Activated CD4-positive, alpha-beta T cell treated with anti-CD3 and anti-CD28 coated beads, Interleukin-2, amount 50 U/mL, for 48 hours (primary cell): ENCODE measurements around the gene TERT.
"Not testable (repeated sequence)": the region's sequence is repeated elsewhere in the genome, so short reads cannot be mapped to it uniquely, and the experiment has no call there.

Experiments
- DNase-seq, 2 experiments: peaks; one replicate each; pipeline ENCODE4 v3.0.0-alpha.2; 2020

Gene TERT

DNA sequence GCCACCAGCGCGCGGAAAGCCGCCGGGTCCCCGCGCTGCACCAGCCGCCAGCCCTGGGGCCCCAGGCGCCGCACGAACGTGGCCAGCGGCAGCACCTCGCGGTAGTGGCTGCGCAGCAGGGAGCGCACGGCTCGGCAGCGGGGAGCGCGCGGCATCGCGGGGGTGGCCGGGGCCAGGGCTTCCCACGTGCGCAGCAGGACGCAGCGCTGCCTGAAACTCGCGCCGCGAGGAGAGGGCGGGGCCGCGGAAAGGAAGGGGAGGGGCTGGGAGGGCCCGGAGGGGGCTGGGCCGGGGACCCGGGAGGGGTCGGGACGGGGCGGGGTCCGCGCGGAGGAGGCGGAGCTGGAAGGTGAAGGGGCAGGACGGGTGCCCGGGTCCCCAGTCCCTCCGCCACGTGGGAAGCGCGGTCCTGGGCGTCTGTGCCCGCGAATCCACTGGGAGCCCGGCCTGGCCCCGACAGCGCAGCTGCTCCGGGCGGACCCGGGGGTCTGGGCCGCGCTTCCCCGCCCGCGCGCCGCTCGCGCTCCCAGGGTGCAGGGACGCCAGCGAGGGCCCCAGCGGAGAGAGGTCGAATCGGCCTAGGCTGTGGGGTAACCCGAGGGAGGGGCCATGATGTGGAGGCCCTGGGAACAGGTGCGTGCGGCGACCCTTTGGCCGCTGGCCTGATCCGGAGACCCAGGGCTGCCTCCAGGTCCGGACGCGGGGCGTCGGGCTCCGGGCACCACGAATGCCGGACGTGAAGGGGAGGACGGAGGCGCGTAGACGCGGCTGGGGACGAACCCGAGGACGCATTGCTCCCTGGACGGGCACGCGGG, at the start of gene TERT:
TSS of gene TERT (minus strand) at position 234 of the 815 bp plus-strand sequence. CDS start at position 155, 79 bp downstream.
- peak; percentile 90 for DNase-seq

DNA sequence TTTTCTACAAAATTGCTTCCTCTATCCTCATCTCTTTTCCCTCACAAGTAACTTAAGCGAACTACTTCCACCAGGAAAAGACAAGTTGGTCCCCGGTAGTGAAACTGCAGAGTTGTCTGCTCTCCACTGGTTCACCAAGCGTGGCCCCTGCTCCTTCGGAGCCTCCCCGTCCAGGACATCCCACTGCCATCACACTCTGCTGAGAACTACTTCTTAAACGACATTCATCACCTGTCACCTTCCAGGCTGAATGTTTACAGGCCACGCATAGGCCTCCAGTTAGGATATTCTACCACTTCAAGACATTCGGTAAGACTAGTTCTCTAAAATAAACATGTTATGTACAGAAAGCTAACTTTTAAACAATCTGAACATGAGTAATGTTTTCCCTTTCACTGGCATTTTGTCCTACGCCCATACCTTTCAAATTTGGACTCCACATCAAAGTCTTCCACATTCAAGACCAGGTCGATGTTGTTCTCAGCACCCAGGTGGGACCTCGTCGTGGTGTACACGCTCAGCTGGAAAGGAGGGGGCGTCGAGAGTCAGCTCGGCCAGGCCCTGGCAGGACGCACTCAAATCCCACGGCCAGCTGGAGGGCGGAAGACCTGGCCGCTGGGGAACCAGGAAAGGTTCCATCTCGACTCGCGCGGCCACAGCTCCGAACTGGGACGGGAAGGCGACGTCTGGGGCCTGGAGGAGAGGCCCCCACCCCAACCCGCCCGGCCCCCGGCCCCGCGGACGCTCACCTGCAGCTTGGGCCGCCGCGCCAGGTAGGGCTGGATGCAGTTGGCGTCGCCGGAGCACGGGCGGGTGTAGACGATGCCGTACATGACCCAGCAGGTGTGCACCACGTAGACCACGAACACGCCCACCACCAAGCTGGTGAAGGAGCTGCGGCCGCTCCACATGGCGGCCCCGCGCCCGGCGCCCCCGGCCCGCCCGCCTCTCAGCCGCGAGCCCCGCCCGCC, 49.3 kb upstream of the TERT start:
- DNase-seq: peak; percentile 23 to 34

DNA sequence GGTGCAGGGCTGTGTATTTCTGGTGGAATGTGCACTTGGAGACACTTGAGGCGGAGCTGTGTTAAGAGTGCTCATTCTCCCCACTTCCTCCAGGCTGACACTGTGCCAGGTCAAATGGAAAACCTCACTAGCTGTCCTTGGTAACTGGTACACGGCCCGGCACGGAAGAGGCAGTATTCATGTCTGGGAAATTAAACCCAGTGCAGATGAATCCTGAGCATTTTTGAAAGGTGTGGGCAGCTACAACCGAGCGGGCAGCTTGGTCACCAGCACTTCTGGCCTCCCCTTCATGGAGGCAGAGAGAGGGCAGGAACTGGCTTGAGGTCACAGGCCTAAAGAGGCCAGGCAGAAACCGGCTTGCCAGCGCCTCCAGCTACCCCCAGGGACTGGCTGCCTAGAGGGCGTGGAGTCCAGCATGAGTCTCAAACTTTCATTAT, 48.5 kb upstream of the TERT start:
- no peak for DNase-seq

DNA sequence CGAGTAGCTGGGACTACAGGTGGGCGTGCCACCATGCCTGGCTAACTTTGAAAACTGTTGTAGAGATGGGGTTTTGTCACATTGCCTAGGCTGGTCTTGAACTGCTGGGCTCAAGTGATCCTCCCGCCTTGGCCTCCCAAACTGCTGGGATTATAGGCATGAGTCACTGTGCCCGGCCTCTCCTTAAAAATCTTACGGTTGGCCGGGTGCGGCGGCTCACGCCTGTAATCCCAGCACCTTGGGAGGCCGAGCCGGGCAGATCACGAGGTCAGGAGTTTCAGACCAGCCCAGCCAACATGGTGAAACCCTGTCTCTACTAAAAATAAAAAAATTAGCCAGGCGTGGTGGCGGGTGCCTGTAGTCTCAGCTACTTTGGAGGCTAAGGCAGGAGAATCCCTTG, 47.8 kb upstream of the TERT start:
- not testable (repeated sequence) for DNase-seq

GRCh38 chr5:1342268-1342667, 47.4 kb upstream of the TERT start:
- no peak for DNase-seq

DNA sequence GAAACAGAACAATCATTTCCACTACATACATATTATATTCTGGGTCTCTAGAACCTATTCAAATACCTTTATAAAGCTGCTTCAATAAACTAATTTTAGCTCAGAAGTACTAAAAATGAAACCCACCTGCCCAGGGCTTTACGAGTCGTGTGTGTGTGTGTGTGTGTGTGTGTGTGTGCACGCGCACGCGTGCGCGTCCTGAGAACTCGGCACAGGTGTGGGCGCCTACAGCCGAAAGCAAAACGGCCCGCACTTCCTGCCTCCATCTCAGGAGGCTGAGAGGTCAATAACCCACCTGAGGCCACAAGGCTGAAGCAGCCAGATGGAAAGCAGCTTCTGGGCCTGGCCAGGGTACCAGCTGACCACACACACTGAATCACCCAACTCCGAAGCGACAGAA, 47.0 kb upstream of the TERT start:
- no peak for DNase-seq

DNA sequence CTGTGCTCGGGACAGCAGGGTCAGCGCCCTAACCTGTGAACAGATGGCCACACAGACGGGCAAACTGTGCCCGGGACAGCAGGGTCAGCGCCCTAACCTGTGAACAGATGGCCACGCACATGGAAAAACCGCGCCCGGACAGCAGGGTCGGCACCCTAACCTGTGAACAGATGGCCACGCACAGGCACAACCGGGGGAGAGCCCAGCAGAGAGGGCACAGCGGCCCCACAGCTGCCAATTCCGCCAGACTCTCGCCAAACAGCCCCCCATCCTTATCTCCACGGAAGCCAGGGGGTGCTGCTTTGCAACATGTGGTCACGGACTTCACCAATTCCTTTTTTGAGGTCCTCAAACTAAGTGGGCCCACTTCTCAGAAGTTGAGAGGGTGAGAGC, 44.9 kb upstream of the TERT start:
- DNase-seq: not testable (repeated sequence)

DNA sequence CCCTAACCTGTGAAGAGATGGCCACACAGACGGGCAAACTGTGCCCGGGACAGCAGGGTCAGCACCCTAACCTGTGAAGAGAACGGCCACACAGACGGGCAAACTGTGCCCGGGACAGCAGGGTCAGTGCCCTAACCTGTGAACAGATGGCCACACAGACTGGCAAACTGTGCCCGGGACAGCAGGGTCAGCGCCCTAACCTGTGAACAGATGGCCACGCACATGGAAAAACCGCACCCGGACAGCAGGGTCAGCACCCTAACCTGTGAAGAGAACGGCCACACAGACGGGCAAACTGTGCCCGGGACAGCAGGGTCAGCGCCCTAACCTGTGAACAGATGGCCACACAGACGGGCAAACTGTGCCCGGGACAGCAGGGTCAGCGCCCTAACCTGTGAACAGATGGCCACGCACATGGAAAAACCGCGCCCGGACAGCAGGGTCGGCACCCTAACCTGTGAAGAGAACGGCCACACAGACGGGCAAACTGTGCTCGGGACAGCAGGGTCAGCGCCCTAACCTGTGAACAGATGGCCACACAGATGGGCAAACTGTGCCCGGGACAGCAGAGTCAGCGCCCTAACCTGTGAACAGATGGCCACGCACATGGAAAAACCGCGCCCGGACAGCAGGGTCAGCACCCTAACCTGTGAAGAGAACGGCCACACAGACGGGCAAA, 44.4 kb upstream of the TERT start:
- DNase-seq: not testable (repeated sequence)

DNA sequence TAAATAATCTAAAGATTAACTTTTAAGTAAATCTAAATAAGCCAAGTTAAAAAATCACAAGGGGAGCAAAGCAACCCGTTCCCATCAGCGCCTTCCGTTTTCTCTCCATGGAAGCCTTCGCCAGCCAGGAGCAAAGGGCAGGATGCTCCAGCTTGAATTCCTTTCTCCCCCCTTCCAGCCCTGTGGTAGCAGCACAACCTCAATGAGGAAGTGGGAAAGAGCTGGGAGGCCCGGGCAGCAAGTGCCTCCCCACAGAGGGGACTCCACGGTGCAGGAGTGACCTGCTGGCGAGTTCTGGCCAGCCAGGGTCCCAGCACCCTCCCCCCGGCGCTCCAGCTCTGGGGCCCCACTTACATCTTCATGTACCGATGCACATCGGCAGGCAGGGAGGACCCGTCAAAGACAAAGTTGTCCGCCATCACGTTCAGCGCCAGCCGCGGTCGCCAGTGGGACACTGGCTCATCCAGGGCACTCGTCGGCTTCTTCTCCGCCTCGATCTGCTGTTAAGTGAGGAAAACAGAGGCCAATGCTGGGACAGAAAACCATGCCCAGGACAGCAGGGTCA, 43.7 kb upstream of the TERT start:
- no peak for DNase-seq

DNA sequence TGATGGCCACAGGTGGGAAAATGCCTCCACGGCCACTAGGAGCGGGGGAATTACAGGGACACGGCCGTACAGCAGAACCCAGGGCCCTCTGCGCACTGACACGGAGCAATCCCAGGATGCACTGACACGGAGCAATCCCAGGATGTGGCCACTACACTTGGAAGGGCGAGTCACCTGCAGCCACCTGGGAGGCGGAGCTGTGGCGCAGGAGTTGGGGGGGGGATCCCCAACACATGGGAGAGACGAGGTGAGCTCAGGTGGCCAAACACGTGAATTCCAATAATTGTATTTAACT, 43.3 kb upstream of the TERT start:
- DNase-seq: no peak

- DNase-seq: no peak
Measured at GRCh38 chr5:1337489-1338195, 42.8 kb upstream of the TERT start.

DNA sequence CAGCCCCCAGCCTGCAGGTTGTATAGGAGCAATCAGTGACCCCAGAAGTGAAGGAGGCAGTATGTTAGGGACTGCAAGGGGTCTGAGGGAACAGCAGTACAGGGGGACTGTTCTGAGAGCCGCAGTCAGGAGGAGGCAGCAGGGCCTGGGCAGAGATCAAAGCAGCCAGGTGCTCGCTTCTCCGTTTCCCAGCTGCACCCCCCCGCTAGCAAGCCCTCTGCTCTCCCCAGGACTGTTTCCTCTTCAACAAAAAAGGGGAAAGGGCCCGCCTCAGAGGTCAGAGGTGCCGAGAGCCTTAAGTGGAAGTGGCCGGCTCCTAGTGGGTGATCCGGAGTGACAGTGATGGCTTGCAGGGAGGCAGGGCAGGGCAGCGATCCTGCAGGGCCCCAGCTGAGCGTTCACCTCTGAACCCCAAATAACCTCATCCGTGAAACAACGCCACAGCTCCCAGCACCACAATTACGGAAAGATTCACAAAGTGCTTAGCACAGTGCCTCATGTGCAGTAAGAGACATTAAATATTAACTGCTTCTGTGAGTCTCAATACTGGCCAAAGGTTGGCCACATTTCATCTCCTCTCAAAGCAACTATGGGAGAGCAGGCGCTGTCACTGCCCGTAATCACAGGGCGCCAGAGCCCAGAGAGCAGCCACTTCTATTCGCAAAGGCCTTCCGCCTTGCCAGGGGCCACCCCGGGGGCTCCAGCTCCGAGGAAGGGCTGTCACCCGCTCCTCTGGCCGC, 42.1 kb upstream of the TERT start:
- no peak for DNase-seq

DNA sequence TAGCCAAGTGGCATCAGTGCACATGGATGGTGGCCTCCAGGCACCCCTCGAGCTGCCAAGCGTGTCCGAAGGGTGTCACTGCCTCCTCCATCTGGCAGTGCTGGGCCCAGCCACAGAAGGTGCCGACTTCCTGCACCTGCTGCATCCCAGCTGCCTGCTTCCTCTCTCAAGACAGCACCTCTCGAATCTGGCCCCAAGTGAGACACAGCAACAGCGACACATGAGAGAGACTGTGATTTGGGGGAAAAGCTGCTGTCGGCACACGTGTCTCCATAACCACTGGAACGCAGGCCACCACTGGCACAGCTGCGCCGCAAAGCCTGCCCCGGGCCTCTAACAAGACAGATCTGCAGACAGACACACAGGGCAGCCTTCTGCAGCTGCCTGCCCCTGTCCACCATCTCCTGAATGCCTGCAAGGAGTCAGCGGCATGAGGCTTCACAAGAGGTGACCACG, 41.3 kb upstream of the TERT start:
- no peak for DNase-seq

GRCh38 chr5:1335540-1336095, 40.8 kb upstream of the TERT start:
- no peak for DNase-seq

- no peak for DNase-seq
Measured at GRCh38 chr5:1334831-1335539, 40.1 kb upstream of the TERT start.

DNA sequence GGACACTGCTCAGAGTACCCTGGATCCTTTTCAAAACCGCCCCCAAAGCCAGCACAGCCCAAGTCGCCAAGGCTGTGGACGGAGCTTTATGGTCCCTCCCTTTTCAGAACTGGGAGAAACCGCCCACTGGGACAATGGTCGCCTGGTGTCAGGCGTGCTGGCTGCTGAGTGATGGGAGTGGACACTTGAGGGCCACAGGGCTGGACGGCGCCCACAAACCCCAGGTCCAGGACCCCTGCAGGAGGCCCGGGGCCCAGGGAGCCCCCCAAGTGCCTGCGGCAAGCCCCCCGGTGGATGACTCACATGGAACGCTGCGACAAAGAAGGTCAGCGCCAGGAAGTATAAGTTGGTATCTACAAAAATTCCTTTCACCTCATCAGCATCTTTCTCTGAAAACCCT, 39.1 kb upstream of the TERT start:
- DNase-seq: no peak

DNA sequence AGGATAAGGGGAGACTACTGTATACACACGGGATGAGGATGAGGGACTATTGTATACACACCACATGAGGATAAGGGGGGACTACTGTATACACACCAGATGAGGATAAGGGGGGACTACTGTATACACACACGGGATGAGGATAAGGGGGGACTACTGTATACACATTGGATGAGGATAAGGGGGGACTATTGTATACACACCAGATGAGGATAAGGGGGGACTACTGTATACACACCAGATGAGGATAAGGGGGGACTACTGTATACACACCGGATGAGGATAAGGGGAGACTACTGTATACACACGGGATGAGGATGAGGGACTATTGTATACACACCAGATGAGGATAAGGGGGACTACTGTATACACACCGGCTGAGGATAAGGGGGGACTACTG, 38.4 kb upstream of the TERT start:
- DNase-seq: not testable (repeated sequence)

GRCh38 chr5:1332461-1333001, 37.7 kb upstream of the TERT start:
- no peak for DNase-seq

- no peak for DNase-seq
Measured at GRCh38 chr5:1331861-1332405, 37.1 kb upstream of the TERT start.
